ENCODE results near the gene RASGRF1.

RASGRF1 gene

GRCh38 chr15:79089890-79090486 is 592 bp downstream of the RASGRF1 start:
- Histone ChIP-seq H3K36me3 (ENCODE audit: control insufficient read depth in 2 of 2, insufficient read depth in 1 of 2, low read length in 2 of 2) (no peaks in the 10 kb centered on the region), H3K4me1 (ENCODE audit: control insufficient read depth, insufficient read depth, low read length) (peaks cover 6% of the 10 kb centered on the region; the same call in 1 of the 2 replicates), H3K27ac (ENCODE audit: extremely low read depth, low read depth, low read length) (no peak overlapping the region), H3K4me3 (ENCODE audit: low read depth, low read length) (peak overlapping the region; percentile 28), H3K9me3 (ENCODE audit: control insufficient read depth, insufficient read depth, low read depth, low read length) (no peaks in the 10 kb centered on the region)
- ChIA-PET POLR2A (no interaction called here), CTCF (interaction anchor here (0.7 to 3.2 kb wide), 3 partner anchors 67 to 161 kb away, joined by 3 to 19 read pairs (median 4); no protein-coding TSS in a partner anchor)
- peak; percentile 53 for TF ChIP-seq GLIS2 (tag by site-specific recombination; IDR thresholded peaks at IDR 0.05)
- TF ChIP-seq SP2 (tag by site-specific recombination; IDR thresholded peaks at IDR 0.05), result peak; percentile 33; the same call in 1 of the 2 replicates
- TF ChIP-seq, protein P1, sequence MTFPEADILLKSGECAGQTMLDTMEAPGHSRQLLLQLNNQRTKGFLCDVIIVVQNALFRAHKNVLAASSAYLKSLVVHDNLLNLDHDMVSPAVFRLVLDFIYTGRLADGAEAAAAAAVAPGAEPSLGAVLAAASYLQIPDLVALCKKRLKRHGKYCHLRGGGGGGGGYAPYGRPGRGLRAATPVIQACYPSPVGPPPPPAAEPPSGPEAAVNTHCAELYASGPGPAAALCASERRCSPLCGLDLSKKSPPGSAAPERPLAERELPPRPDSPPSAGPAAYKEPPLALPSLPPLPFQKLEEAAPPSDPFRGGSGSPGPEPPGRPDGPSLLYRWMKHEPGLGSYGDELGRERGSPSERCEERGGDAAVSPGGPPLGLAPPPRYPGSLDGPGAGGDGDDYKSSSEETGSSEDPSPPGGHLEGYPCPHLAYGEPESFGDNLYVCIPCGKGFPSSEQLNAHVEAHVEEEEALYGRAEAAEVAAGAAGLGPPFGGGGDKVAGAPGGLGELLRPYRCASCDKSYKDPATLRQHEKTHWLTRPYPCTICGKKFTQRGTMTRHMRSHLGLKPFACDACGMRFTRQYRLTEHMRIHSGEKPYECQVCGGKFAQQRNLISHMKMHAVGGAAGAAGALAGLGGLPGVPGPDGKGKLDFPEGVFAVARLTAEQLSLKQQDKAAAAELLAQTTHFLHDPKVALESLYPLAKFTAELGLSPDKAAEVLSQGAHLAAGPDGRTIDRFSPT (tag by site-specific recombination; IDR thresholded peaks at IDR 0.05), result no peak
- TF ChIP-seq, protein P2, sequence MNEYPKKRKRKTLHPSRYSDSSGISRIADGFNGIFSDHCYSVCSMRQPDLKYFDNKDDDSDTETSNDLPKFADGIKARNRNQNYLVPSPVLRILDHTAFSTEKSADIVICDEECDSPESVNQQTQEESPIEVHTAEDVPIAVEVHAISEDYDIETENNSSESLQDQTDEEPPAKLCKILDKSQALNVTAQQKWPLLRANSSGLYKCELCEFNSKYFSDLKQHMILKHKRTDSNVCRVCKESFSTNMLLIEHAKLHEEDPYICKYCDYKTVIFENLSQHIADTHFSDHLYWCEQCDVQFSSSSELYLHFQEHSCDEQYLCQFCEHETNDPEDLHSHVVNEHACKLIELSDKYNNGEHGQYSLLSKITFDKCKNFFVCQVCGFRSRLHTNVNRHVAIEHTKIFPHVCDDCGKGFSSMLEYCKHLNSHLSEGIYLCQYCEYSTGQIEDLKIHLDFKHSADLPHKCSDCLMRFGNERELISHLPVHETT (tag by site-specific recombination; IDR thresholded peaks at IDR 0.05), result no peak
- peak; percentile 18; the same call in 1 of the 2 replicates for TF ChIP-seq PATZ1 (tag by site-specific recombination; IDR thresholded peaks at IDR 0.05)
- 0 out of 2 replicates have a peak, but pooled peaks have one; percentile 22 for TF ChIP-seq ZNF335 (tag by site-specific recombination; conservative IDR thresholded peaks at IDR 0.05)

DNA sequence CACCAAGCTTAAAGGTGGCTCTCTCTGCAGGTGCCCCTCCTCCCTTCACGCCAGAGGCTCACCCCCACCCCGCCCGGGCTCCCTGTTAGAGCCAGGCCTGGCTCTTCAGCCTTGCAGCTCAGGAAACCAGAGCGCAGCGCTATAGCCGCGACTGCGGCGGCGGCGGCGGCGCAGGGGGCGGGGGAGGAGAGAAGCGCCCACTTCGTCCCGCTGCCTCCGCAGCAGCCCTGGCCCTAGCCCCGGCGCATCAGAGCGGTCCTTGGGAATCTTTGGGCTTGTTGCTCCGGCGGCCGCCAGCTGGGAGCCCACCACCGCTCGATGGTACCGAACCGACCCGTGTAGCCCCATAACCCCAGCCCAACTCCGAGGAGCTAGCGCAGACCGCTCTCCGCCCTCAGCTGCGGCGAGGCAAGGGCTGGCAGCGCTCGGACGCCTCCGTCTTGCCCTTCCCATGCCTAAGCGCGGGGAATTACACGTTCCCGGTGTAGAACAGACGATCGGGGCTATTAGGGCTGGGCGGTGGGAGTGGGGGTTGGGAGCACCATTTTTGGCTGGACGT is 1.2 kb downstream of the RASGRF1 start:
- ChIA-PET CTCF (interaction anchor here (0.7 to 3.2 kb wide), 4 partner anchors 16 to 119 kb away, joined by 3 to 19 read pairs (median 4); no protein-coding TSS in a partner anchor), POLR2A (no interaction called here)
- Histone ChIP-seq H3K9me3 (ENCODE audit: control insufficient read depth, insufficient read depth, low read depth, low read length) (no peaks in the 10 kb centered on the region), H3K4me1 (ENCODE audit: control insufficient read depth, insufficient read depth, low read length) (peaks cover 6% of the 10 kb centered on the region; the same call in 1 of the 2 replicates), H3K27ac (ENCODE audit: extremely low read depth, low read depth, low read length) (no peak overlapping the region), H3K36me3 (ENCODE audit: control insufficient read depth in 2 of 2, insufficient read depth in 1 of 2, low read length in 2 of 2) (no peaks in the 10 kb centered on the region), H3K4me3 (ENCODE audit: low read depth, low read length) (no peak overlapping the region)
- TF ChIP-seq ZFHX2 (tag by site-specific recombination; conservative IDR thresholded peaks at IDR 0.05) (peak; percentile 53; the same call in 1 of the 2 replicates), ZNF335 (tag by site-specific recombination; conservative IDR thresholded peaks at IDR 0.05) (peak; percentile 47), HOXA7 (CRISPR knock-in tag; IDR thresholded peaks at IDR 0.05; ENCODE audit: borderline replicate concordance) (no peak)

DNA sequence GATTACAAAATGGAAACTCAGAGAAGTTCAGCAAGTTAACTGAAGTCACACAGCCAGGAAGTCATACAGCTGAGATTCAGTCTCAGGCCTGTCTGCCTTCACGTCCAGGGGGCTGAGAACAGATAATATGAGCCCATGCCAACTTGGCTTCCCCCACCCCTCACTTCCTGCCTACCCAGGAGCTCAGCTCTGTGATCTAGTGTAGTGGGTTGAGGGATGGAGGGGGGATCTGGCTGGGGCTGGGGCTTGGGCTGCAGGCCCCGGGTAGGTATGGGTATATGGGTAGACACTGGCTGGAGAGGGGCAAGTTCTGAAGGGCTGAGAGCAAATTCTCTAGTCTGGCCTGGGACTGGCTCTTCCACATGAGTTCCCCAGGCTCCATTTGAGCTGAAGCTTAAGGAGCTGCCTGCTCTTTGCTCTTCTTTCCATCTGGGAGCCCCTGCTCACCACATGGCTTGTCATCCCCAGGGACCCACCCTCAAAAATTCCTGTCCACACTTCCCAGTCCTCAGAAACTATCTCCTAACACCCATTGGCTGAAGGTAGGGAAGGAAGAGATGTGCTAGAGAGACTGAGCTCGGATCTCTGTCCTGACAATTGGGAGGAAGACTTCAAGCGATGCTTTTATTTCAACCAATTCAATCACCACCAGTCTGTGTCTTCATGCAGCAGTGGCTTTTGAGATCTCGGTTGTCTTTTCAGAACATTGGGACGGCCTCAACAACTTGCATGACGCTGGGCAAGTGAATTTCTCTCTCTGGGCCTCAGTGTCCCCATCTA is 2.0 kb downstream of the RASGRF1 start:
- ChIA-PET POLR2A (no interaction called here), CTCF (interaction anchor here (0.7 to 3.2 kb wide), 4 partner anchors 15 to 120 kb away, joined by 3 to 19 read pairs (median 4); no protein-coding TSS in a partner anchor)
- no peak overlapping the region for H3K27ac ChIP-seq (ENCODE audit: extremely low read depth, low read depth, low read length)
- no peaks in the 10 kb centered on the region for H3K36me3 ChIP-seq (ENCODE audit: control insufficient read depth in 2 of 2, insufficient read depth in 1 of 2, low read length in 2 of 2)
- no peaks in the 10 kb centered on the region for H3K9me3 ChIP-seq (ENCODE audit: control insufficient read depth, insufficient read depth, low read depth, low read length)
- no peak for TF ChIP-seq ZBTB7A (tag by site-specific recombination; IDR thresholded peaks at IDR 0.05; ENCODE audit: low read depth)
- no peak for TF ChIP-seq ZNF76 (tag by site-specific recombination; IDR thresholded peaks at IDR 0.05; ENCODE audit: borderline replicate concordance, low read depth)
- TF ChIP-seq ZNF132 (tag by site-specific recombination; IDR thresholded peaks at IDR 0.05; ENCODE audit: borderline replicate concordance), result no peak
- no peak for TF ChIP-seq ZNF660 (tag by site-specific recombination; IDR thresholded peaks at IDR 0.05)
- no peak for TF ChIP-seq ZNF311 (tag by site-specific recombination; IDR thresholded peaks at IDR 0.05; ENCODE audit: borderline replicate concordance)
- no peak for TF ChIP-seq REST (tag by site-specific recombination; IDR thresholded peaks at IDR 0.05)
- TF ChIP-seq ZNF473 (tag by site-specific recombination; IDR thresholded peaks at IDR 0.05), result no peak
- H3K4me1 ChIP-seq (ENCODE audit: control insufficient read depth, insufficient read depth, low read length), result peaks cover 6% of the 10 kb centered on the region; the same call in 1 of the 2 replicates
- H3K4me3 ChIP-seq (ENCODE audit: low read depth, low read length), result no peak overlapping the region

Data from HEK293 (cell line).